Trophoblast cell (in vitro differentiated cells and primary cell): ENCODE results near the gene ANAPC2.

ENCODE experiments used
- DNase-seq, 2 donors: peaks; one replicate each; pipeline ENCODE4 v3.0.0-alpha.2; 2016
- H2AFZ ChIP-seq: 2 replicates; pipeline ENCODE4 v1.6.1; 2013; ENCODE audit warnings: low read length, moderate library complexity, mild to moderate bottlenecking; ENCODE audit not compliant: insufficient read depth, poor library complexity
- H2AK5ac ChIP-seq: 2 replicates; pipeline ENCODE4 v1.6.1; 2013; ENCODE audit warnings: mild to moderate bottlenecking, low read length
- H2BK120ac ChIP-seq: 2 replicates; pipeline ENCODE4 v1.6.1; 2013; ENCODE audit warnings: low read length, mild to moderate bottlenecking, moderate library complexity; ENCODE audit not compliant: insufficient read depth, poor library complexity
- H2BK12ac ChIP-seq: 2 replicates; pipeline ENCODE4 v1.6.1; 2013; ENCODE audit warnings: mild to moderate bottlenecking, low read length, moderate library complexity
- H2BK5ac ChIP-seq: 2 replicates; pipeline ENCODE4 v1.6.1; 2013; ENCODE audit warnings: low read length, low read depth, moderate library complexity, mild to moderate bottlenecking; ENCODE audit not compliant: poor library complexity
- H3K14ac ChIP-seq: 2 replicates; pipeline ENCODE4 v1.6.1; 2013; ENCODE audit warnings: mild to moderate bottlenecking, low read length
- H3K18ac ChIP-seq: 2 replicates; pipeline ENCODE4 v1.6.1; 2013; ENCODE audit warnings: mild to moderate bottlenecking, low read length
- H3K23ac ChIP-seq: 2 replicates; pipeline ENCODE4 v1.6.1; 2013; ENCODE audit warnings: low read length
- H3K27ac ChIP-seq: 2 replicates; pipeline ENCODE4 v1.5.1; 2013; ENCODE audit warnings: low read depth, mild to moderate bottlenecking, inconsistent platforms, low read length, moderate library complexity
- H3K27me3 ChIP-seq: 2 replicates; pipeline ENCODE4 v1.6.1; 2013; ENCODE audit warnings: inconsistent platforms, mild to moderate bottlenecking, low read length, moderate library complexity; ENCODE audit not compliant: insufficient read depth
- H3K36me3 ChIP-seq, 2 experiments: 1 replicate in 1 of 2; 2 replicates in 1 of 2; pipeline ENCODE4 v1.6.1; 2013; ENCODE audit warnings: low read length in 2 of 2, mild to moderate bottlenecking in 2 of 2, moderate library complexity in 1 of 2; ENCODE audit not compliant: insufficient read depth in 2 of 2, control insufficient read depth in 1 of 2
- H3K4ac ChIP-seq: 2 replicates; pipeline ENCODE4 v1.6.1; 2013; ENCODE audit warnings: low read depth, mild to moderate bottlenecking, low read length, moderate library complexity
- H3K4me1 ChIP-seq, 2 experiments: 1 replicate in 1 of 2; 2 replicates in 1 of 2; pipeline ENCODE4 v1.6.1; 2013; ENCODE audit warnings: low read length in 2 of 2, mild to moderate bottlenecking in 2 of 2, moderate library complexity in 1 of 2; ENCODE audit not compliant: insufficient read depth in 2 of 2, control insufficient read depth in 1 of 2
- H3K4me2 ChIP-seq: 2 replicates; pipeline ENCODE4 v1.6.1; 2013; ENCODE audit warnings: inconsistent platforms, mild to moderate bottlenecking, low read length, moderate library complexity
- H3K4me3 ChIP-seq: 2 replicates; pipeline ENCODE4 v1.5.1; 2013; ENCODE audit warnings: mild to moderate bottlenecking, low read depth, low read length, inconsistent platforms
- H3K79me1 ChIP-seq: one replicate; pipeline ENCODE4 v1.6.1; 2013; ENCODE audit warnings: low read length
- H3K79me2 ChIP-seq: 2 replicates; pipeline ENCODE4 v1.6.1; 2013; ENCODE audit warnings: low read length, mild to moderate bottlenecking; ENCODE audit not compliant: control insufficient read depth, insufficient read depth, poor library complexity
- H3K9ac ChIP-seq: 2 replicates; pipeline ENCODE4 v1.6.1; 2013; ENCODE audit warnings: mild to moderate bottlenecking, low read length
- H3K9me3 ChIP-seq: 2 replicates; pipeline ENCODE4 v1.6.1; 2013; ENCODE audit warnings: low read depth, mild to moderate bottlenecking, control low read depth, inconsistent platforms, low read length; ENCODE audit not compliant: insufficient read depth
- H4K12ac ChIP-seq: 2 replicates; pipeline ENCODE4 v1.6.1; 2013; ENCODE audit warnings: low read depth, mild to moderate bottlenecking, low read length, moderate library complexity
- H4K8ac ChIP-seq: 2 replicates; pipeline ENCODE4 v1.6.1; 2013; ENCODE audit warnings: low read depth, mild to moderate bottlenecking, low read length, moderate library complexity
- H4K91ac ChIP-seq: one replicate; pipeline ENCODE4 v1.6.1; 2013; ENCODE audit warnings: low read depth, mild to moderate bottlenecking, low read length, moderate library complexity
- WGBS: extraction: QIAGEN DNeasy Blood & Tissue Kit; methylation state at CpG from one replicate; pipeline ENCODE4 v1.1.7; 2013; ENCODE audit warnings: missing lambda C conversion rate; ENCODE audit not compliant: insufficient read length, insufficient coverage; ENCODE audit errors: extremely low coverage; 5-methylcytosine and 5-hydroxymethylcytosine counted together

ANAPC2 gene

DNA sequence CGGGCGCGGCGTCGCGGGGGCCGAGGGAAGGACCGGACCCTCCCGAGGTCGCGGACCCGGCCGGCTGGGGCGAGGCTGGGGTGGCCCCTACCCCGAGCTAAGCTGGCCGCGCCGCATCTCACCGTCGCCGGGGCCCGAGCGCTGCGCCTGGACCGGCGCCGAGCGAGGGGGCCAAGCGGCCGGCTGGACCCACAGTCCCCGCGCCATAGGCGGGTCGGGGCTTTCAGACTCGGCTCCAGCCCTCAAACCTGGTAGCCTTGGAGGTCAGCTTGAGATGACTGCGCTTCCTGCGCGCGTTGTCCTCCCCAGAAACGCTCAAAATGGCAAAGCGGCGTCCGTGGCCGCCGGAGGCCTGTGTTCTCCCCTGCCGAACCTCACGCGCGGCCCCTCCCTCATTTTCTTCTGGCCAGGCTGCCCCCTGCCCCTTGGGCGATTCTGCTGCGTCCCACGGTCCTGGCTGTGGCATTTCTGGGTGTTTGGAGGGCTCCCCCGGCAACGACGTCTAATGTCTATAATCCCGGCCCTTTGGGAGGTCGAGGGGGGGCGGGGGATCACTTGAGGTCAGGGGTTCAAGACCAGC is 58.1 kb downstream of the ANAPC2 start:
- Histone ChIP-seq H3K9me3 (no peaks in the 10 kb centered on the region), H3K23ac (no peak overlapping the region), H3K27me3 (no peaks in the 10 kb centered on the region), H3K14ac (peak overlapping the region; percentile 88), H2BK5ac (peak overlapping the region; percentile 35), H2AFZ (peak overlapping the region; percentile 90), H3K9ac (peak overlapping the region; percentile 72), H2BK120ac (peak overlapping the region; percentile 55), H3K4ac (peak overlapping the region; percentile 69), H3K79me1 (peaks cover 9% of the 10 kb centered on the region), H3K79me2 (peaks cover 11% of the 10 kb centered on the region), H3K27ac (no peak overlapping the region), H4K91ac (peak overlapping the region; percentile 86), H3K18ac (peak overlapping the region; percentile 82), H4K8ac (peak overlapping the region; percentile 94), H2AK5ac (peak overlapping the region; percentile 23), H3K4me1 (peaks cover 10 to 11% of the 10 kb centered on the region in 2 experiments), H2BK12ac (no peak overlapping the region), H3K36me3 (no peaks in the 10 kb centered on the region), H3K4me2 (peak overlapping the region; percentile 92), H4K12ac (peak overlapping the region; percentile 97), H3K4me3 (peak overlapping the region; percentile 91)
- peak in 1 of 2 donors; percentile 14 for DNase-seq
- WGBS, result no CpG with 5 or more reads among the region's 58 CpGs

GRCh38 chr9:137129456-137130175 is 58.7 kb downstream of the ANAPC2 start:
- no peak overlapping the region for H2AK5ac ChIP-seq
- H3K23ac ChIP-seq, result no peak overlapping the region
- H3K4me2 ChIP-seq, result peak overlapping the region; percentile 92
- peaks cover 9% of the 10 kb centered on the region for H3K79me1 ChIP-seq
- peaks cover 11% of the 10 kb centered on the region for H3K79me2 ChIP-seq
- H3K36me3 ChIP-seq, result no peaks in the 10 kb centered on the region
- peak overlapping the region; percentile 35 for H2BK5ac ChIP-seq
- H3K27me3 ChIP-seq, result no peaks in the 10 kb centered on the region
- peak overlapping the region; percentile 90 for H2AFZ ChIP-seq
- H3K9ac ChIP-seq, result peak overlapping the region; percentile 83
- H4K12ac ChIP-seq, result peak overlapping the region; percentile 97
- H3K18ac ChIP-seq, result peak overlapping the region; percentile 82
- peak overlapping the region; percentile 86 for H4K91ac ChIP-seq
- peak overlapping the region; percentile 94 for H4K8ac ChIP-seq
- peak overlapping the region; percentile 89 for H3K14ac ChIP-seq
- no peak overlapping the region for H2BK12ac ChIP-seq
- H3K4me1 ChIP-seq, result peaks cover 10 to 11% of the 10 kb centered on the region in 2 experiments
- H3K4ac ChIP-seq, result peak overlapping the region; percentile 69
- DNase-seq, result peak; percentile 95 to 96
- no peak overlapping the region for H3K27ac ChIP-seq
- H2BK120ac ChIP-seq, result peak overlapping the region; percentile 57
- H3K4me3 ChIP-seq, result peak overlapping the region; percentile 91
- no peaks in the 10 kb centered on the region for H3K9me3 ChIP-seq
- no CpG with 5 or more reads among the region's 86 CpGs for WGBS

GRCh38 chr9:137128862-137129455 is 59.4 kb downstream of the ANAPC2 start:
- Histone ChIP-seq H4K12ac (peak overlapping the region; percentile 75), H2AFZ (peak overlapping the region; percentile 90), H2BK12ac (no peak overlapping the region), H4K91ac (peak overlapping the region; percentile 65), H3K18ac (no peak overlapping the region), H3K4me2 (peak overlapping the region; percentile 92), H3K4ac (peak overlapping the region; percentile 18), H3K36me3 (no peaks in the 10 kb centered on the region), H3K27me3 (no peaks in the 10 kb centered on the region), H3K23ac (no peak overlapping the region), H3K4me3 (peak overlapping the region; percentile 91), H3K27ac (no peak overlapping the region), H2BK120ac (peak overlapping the region; percentile 57), H2BK5ac (no peak overlapping the region), H4K8ac (peak overlapping the region; percentile 94), H3K9me3 (peaks cover 3% of the 10 kb centered on the region), H3K79me2 (peaks cover 11% of the 10 kb centered on the region), H3K9ac (peak overlapping the region; percentile 83), H3K79me1 (peaks cover 9% of the 10 kb centered on the region), H3K4me1 (peaks cover 10 to 11% of the 10 kb centered on the region in 2 experiments), H3K14ac (peak overlapping the region; percentile 89), H2AK5ac (peak overlapping the region; percentile 26)
- WGBS, result no CpG with 5 or more reads among the region's 37 CpGs
- no peak for DNase-seq

DNA sequence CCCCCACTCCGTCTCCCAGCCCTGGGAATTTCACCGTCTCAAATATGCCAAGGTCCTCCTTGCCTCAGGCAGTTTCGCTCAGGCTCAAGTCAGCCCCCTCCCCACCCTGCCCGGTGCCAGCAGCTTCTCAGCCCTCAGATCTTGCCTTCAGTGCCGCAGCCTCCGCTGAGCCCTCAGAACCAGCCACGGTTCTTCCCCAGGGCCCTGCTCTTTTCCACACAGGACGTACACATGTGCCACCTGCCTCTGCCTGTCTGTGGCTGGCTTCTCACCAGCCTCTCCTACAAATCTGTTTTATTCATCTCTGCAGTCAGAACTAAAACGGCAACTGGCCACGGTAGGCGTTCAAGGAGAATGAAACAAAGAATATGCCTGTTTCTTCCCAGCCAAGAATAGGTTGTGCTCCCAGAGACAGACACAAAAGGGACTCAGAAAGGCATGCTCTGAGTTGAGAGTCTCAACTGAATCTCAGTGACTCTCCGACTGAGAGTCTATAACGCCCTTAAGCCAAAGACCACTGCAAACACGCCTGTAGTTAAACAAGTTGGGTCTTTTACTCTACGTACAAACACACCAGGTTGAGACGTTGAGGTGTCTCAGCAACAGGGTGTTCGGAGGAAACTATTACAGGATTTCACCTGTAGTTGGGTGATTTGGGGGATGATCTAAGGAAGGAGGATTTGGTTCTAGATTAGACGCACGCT is 60.0 kb downstream of the ANAPC2 start:
- no peak overlapping the region for H3K27ac ChIP-seq
- H4K91ac ChIP-seq, result no peak overlapping the region
- no peak overlapping the region for H3K9ac ChIP-seq
- no peak overlapping the region for H2BK120ac ChIP-seq
- H4K12ac ChIP-seq, result peak overlapping the region; percentile 75
- no peak overlapping the region for H2BK12ac ChIP-seq
- H2BK5ac ChIP-seq, result no peak overlapping the region
- no peak overlapping the region for H3K14ac ChIP-seq
- WGBS, result no CpG with 5 or more reads among the region's 19 CpGs
- H3K79me1 ChIP-seq, result peaks cover 9% of the 10 kb centered on the region
- DNase-seq, result no peak
- H3K9me3 ChIP-seq, result peaks cover 3% of the 10 kb centered on the region
- no peaks in the 10 kb centered on the region for H3K36me3 ChIP-seq
- no peak overlapping the region for H2AK5ac ChIP-seq
- H3K4me1 ChIP-seq, result peaks cover 10 to 11% of the 10 kb centered on the region in 2 experiments
- H3K79me2 ChIP-seq, result peaks cover 11% of the 10 kb centered on the region
- H3K27me3 ChIP-seq, result no peaks in the 10 kb centered on the region
- no peak overlapping the region for H3K4ac ChIP-seq
- peak overlapping the region; percentile 92 for H3K4me2 ChIP-seq
- no peak overlapping the region for H4K8ac ChIP-seq
- no peak overlapping the region for H3K4me3 ChIP-seq
- H3K23ac ChIP-seq, result no peak overlapping the region
- H2AFZ ChIP-seq, result no peak overlapping the region
- H3K18ac ChIP-seq, result no peak overlapping the region
